Rectal smooth muscle tissue (tissue), 1 donor: ENCODE results near the gene EPHA10.
"Not testable (repeated sequence)": the region's sequence is repeated elsewhere in the genome, so short reads cannot be mapped to it uniquely, and the experiment has no call there.

ENCODE experiments used
- H3K27ac ChIP-seq: one replicate; pipeline ENCODE4 v1.7.0; 2013; ENCODE audit warnings: low read depth, low read length, inconsistent platforms
- H3K27me3 ChIP-seq: one replicate; pipeline ENCODE4 v1.7.0; 2013; ENCODE audit warnings: low read length; ENCODE audit not compliant: control insufficient read depth, insufficient read depth
- H3K36me3 ChIP-seq: one replicate; pipeline ENCODE4 v1.7.0; 2013; ENCODE audit warnings: low read length; ENCODE audit not compliant: control insufficient read depth, insufficient read depth
- H3K4me1 ChIP-seq: one replicate; pipeline ENCODE4 v1.7.0; 2013; ENCODE audit warnings: low read length; ENCODE audit not compliant: control insufficient read depth, insufficient read depth
- H3K4me3 ChIP-seq: one replicate; pipeline ENCODE4 v1.7.0; 2013; ENCODE audit warnings: low read length
- H3K9ac ChIP-seq: one replicate; pipeline ENCODE4 v1.7.0; 2013; ENCODE audit warnings: low read length

Gene EPHA10

DNA sequence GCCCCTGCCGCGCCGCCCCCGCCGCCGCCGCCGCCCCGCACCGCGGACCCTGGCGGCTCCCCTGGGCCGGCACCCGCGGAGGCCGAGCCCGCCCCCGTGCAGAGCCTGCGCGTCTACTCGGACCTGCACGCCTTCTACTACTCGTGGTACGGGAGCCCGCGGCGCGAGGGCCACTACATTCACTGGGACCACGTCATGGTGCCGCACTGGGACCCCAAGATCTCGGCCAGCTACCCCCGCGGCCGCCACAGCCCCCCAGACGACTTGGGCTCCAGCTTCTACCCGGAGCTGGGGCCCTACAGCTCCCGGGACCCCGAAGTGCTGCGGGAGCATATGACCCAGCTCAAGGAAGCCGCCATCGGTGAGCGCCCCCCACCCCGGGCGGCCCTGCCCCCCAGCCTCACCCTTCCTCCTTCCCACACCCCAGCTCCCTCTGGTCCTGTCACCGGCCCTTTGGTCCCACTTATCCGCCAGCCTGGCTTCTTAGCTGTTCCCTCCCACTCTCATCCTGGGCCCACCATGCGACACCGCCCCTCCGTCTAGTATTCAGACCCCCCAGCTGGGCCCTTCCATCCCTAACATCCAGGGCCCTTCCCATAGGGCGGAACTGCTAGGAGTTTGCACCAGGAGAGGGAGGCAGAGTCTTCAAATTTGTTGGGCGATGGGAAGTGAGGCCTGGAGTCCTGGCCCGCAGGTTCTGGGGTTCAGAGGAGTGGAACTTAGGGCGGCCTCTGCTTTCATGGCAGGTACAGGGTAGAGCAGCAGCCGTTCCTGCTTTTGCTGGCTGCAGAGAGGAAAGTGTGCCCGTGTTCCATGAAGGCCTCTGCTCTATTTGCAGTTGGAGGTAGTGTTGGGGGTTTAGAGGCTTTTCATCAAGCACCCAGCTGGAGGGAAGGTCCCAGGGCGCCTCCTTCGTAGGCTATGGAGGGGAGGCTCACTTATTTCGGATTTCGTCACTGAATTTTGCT is 29.7 kb upstream of the EPHA10 start:
- Histone ChIP-seq H3K9ac (no peak overlapping the region), H3K36me3 (no peaks in the 10 kb centered on the region), H3K27me3 (no peaks in the 10 kb centered on the region), H3K4me1 (no peaks in the 10 kb centered on the region), H3K27ac (no peak overlapping the region), H3K4me3 (peak overlapping the region; percentile 43)

GRCh38 chr1:37793773-37794371 is 29.0 kb upstream of the EPHA10 start, which contains the start of gene MANEAL:
MANEAL (plus strand) TSS chr1:37793847; CDS start chr1:37794183, 336 bp downstream.
- Histone ChIP-seq H3K27ac (no peak within 1 kb of the TSS), H3K4me3 (peak within 1 kb of the TSS; percentile 62)

DNA sequence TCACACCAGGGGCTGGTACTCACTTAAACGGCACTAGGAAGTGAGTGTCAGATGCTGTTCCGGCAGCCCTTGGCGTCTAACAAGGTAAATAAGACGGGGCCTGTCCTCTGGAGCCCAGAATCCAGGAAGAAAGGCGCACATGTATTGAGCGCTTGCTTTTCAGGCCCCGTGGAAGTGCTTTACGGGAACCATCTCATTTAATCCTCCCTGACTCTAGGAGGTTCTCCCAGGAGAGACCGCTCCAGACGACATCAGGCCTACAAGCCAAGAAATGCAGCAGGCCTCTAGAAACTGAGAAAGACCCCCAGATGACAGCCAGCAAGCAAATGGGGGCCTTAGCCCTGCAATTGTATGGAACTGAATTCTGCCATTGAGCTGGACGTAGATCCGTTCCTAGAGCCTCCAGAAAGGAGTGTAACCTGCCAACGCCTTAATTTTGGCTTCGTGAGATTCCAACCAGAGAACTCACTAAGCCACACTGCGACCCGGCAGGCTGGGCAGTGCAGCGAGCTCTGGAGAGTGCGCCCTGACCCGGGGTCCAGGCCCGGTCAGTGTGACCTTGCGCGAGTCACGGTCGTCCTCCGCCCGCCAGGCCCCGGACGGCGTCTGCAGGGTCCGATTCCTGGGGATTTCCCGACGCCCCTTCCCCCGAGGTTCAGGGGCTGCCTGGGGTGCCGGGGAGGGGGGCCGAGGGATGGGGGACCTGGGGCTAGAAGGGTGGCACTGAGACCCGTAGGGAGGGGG is 28.2 kb upstream of the EPHA10 start:
- no peak overlapping the region for H3K9ac ChIP-seq
- no peaks in the 10 kb centered on the region for H3K4me1 ChIP-seq
- H3K27me3 ChIP-seq = no peaks in the 10 kb centered on the region
- no peak overlapping the region for H3K4me3 ChIP-seq
- H3K27ac ChIP-seq = no peak overlapping the region
- no peaks in the 10 kb centered on the region for H3K36me3 ChIP-seq

More at GRCh38 chr1:37793773-37794371, 29.0 kb upstream of the EPHA10 start, which contains the start of gene MANEAL:
- Histone ChIP-seq H3K4me1 (no peaks in the 10 kb centered on the region), H3K27me3 (no peaks in the 10 kb centered on the region), H3K36me3 (no peaks in the 10 kb centered on the region), H3K9ac (no peak within 1 kb of the TSS)

GRCh38 chr1:37782491-37782890 is 17.6 kb upstream of the EPHA10 start:
- Histone ChIP-seq H3K36me3 (no peaks in the 10 kb centered on the region), H3K4me1 (no peaks in the 10 kb centered on the region), H3K27ac (no peak overlapping the region), H3K27me3 (peaks cover 2% of the 10 kb centered on the region), H3K4me3 (no peak overlapping the region), H3K9ac (no peak overlapping the region)

- no peak overlapping the region for H3K4me3 ChIP-seq
- H3K36me3 ChIP-seq = no peaks in the 10 kb centered on the region
- H3K27me3 ChIP-seq = peaks cover 2% of the 10 kb centered on the region
- no peak overlapping the region for H3K9ac ChIP-seq
- no peaks in the 10 kb centered on the region for H3K4me1 ChIP-seq
- H3K27ac ChIP-seq = no peak overlapping the region
These were observed 13.7 kb upstream of the EPHA10 start for GRCh38 chr1:37778654-37779053.

DNA sequence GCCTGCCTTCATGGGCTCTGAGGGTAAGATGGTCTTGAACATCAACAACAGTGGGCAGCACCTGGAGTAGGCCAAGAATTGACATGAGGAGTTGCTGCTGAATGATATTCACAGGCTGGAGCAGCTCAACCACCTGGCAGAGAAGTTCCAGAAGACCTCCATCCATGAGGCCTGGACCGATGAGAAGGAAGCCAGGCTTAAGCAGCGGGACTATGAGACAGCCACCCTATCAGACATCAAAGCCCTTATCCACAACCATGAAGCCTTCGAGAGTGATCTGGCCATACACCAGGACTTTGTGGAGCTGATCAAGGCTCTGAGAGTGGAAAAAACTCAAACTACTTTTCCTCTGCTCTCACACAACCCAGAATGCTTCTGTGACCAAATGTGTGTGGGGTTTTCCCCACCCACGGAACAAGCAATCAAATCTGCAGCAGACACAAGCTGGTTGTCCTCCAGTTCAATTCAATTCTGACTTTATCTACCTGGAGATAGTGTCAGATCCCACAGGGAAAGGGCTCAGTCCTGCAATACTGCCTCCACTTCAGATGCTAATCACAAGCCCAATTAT is 12.1 kb upstream of the EPHA10 start:
- H3K36me3 ChIP-seq = no peaks in the 10 kb centered on the region
- no peaks in the 10 kb centered on the region for H3K4me1 ChIP-seq
- no peak overlapping the region for H3K27ac ChIP-seq
- no peak overlapping the region for H3K4me3 ChIP-seq
- H3K9ac ChIP-seq = no peak overlapping the region
- peaks cover 2% of the 10 kb centered on the region for H3K27me3 ChIP-seq

- not testable (repeated sequence) for H3K4me1 ChIP-seq, H3K27ac ChIP-seq, H3K27me3 ChIP-seq, H3K9ac ChIP-seq, H3K36me3 ChIP-seq, H3K4me3 ChIP-seq
These were observed 6.5 kb upstream of the EPHA10 start for GRCh38 chr1:37771440-37771839.

DNA sequence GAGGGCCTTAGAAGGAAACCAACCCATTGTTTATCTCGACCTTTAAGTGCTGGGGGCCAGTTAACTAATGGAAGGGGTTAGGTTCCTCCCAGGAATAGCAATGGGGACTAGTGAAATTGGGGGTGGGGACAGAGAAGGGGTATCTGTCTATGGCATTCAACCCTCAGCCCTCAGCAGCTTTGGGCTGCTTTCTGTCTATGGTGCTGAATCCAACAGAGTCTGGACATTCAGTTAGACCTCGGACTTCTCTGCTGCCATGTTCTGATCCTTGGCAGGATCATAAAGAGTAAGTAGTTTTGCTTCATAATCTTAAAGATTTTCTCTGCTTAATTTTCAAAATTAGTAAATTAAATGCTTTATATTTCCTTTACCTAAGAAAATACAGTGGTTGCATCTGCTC is 2.6 kb upstream of the EPHA10 start:
- H3K9ac ChIP-seq = no peak overlapping the region

DNA sequence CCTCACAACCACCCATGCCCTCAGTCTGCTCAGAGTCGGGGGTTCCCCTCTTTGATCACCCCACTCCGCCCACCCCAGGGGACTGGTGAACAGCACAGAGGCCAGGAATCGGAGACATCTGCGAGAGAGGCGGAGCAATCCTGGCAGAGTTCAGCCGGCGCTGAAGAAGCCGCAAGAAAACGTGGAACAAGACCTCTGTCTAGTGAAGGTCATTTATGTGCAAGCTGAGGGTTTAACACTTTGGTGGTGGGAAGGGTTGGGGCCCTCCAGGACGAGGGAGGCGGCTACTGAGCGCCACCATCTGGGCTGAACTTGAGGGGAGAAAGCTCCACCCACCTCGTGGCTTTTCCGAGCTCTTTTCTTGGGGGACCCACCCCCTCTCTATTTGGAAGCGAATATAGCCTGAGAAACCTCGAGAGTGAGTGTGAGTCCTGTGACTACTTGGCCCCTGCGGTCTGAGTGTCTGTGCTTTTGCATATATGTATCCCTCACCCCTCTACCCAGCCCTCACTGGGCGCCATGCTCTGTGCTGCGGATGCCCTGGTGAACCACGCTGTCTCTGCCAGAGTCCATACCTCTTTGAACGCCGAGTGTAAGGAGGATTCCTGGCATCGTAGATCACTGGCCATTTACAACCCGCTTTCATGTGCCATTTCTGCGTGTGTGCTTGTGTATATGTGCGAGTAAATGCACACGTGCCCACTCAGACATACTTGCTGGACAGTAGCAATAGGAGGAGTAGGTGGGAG is 1.2 kb upstream of the EPHA10 start:
- no peak overlapping the region for H3K9ac ChIP-seq
- peaks cover 30% of the 10 kb centered on the region for H3K27me3 ChIP-seq
- no peak overlapping the region for H3K4me3 ChIP-seq
- no peak overlapping the region for H3K27ac ChIP-seq
- no peaks in the 10 kb centered on the region for H3K36me3 ChIP-seq
- H3K4me1 ChIP-seq = no peaks in the 10 kb centered on the region

More for the DNA sequence above, 2.6 kb upstream of the EPHA10 start:
- Histone ChIP-seq H3K4me1 (no peaks in the 10 kb centered on the region), H3K4me3 (no peak overlapping the region), H3K36me3 (no peaks in the 10 kb centered on the region), H3K27ac (no peak overlapping the region), H3K27me3 (peaks cover 27% of the 10 kb centered on the region)

GRCh38 chr1:37764414-37764825 is 500 bp downstream of the EPHA10 start:
- peaks cover 30% of the 10 kb centered on the region for H3K27me3 ChIP-seq
- H3K4me3 ChIP-seq = no peak overlapping the region
- no peak overlapping the region for H3K9ac ChIP-seq
- no peaks in the 10 kb centered on the region for H3K36me3 ChIP-seq
- no peak overlapping the region for H3K27ac ChIP-seq
- H3K4me1 ChIP-seq = no peaks in the 10 kb centered on the region

GRCh38 chr1:37763791-37764413 is 1.0 kb downstream of the EPHA10 start:
- Histone ChIP-seq H3K4me1 (no peaks in the 10 kb centered on the region), H3K4me3 (no peak overlapping the region), H3K9ac (no peak overlapping the region), H3K36me3 (no peaks in the 10 kb centered on the region), H3K27ac (no peak overlapping the region), H3K27me3 (peaks cover 30% of the 10 kb centered on the region)
